Esophagus muscularis mucosa (tissue), 4 donors: ENCODE results near the gene PFKFB3. TPM values are rescaled to one million over a fixed set of nuclear protein-coding genes. Genes with fewer than 3 reads are reported as not detected.

Experiments
- DNase-seq: peaks from one replicate; pipeline ENCODE4 v3.0.0-alpha.2; 2017; ENCODE audit errors: extremely low spot score
- H3K27ac ChIP-seq, 4 donors: fragments of 200-600 bp; sonication (generic); replicated peaks in 1 of 4; 1 replicate in 3 of 4; 2 replicates in 1 of 4; pipeline ENCODE4 v1.5.1; 2016 to 2019; ENCODE audit warnings: mild to moderate bottlenecking in 1 of 4
- H3K27me3 ChIP-seq, 4 donors: fragments of 200-600 bp; sonication (generic); one replicate each; pipeline versions ENCODE4 v1.5.1 to v1.6.0; 2016 to 2019
- H3K36me3 ChIP-seq, 4 donors: fragments of 200-600 bp; sonication (generic); one replicate each; pipeline ENCODE4 v1.5.1; 2016 to 2019
- H3K4me1 ChIP-seq, 4 donors: fragments of 200-600 bp; sonication (generic); one replicate each; pipeline ENCODE4 v1.5.1; 2016 to 2019
- H3K4me3 ChIP-seq, 4 donors: fragments of 200-600 bp; sonication (generic); 1 replicate in 2 of 4; 2 replicates in 2 of 4; pipeline ENCODE4 v1.5.1; 2016 to 2019; ENCODE audit warnings: mild to moderate bottlenecking in 4 of 4, moderate library complexity in 1 of 4
- H3K9me3 ChIP-seq, 4 donors: fragments of 200-600 bp; sonication (generic); 1 replicate in 3 of 4; 2 replicates in 1 of 4; pipeline ENCODE4 v1.5.1; 2016 to 2019
- CTCF ChIP-seq, 3 experiments: fragments of 200-600 bp in 2 of 3; fragments of 450-650 bp in 1 of 3; sonication (generic) in 2 of 3; IDR thresholded peaks; one replicate each; pipeline ENCODE4 v1.5.1; 2017 to 2019; ENCODE audit warnings: antibody characterized with exemption in 3 of 3, mild to moderate bottlenecking in 2 of 3, moderate library complexity in 1 of 3
- EP300 ChIP-seq: sonication (generic); formaldehyde crosslinking; IDR thresholded peaks from one replicate; pipeline ENCODE4 v1.6.1; 2017; ENCODE audit warnings: antibody characterized with exemption
- POLR2A ChIP-seq: fragments of 450-650 bp; IDR thresholded peaks from one replicate; pipeline ENCODE4 v1.6.1; 2017; ENCODE audit warnings: antibody characterized with exemption, moderate library complexity, mild to moderate bottlenecking, low read depth
- POLR2AphosphoS5 ChIP-seq, 2 donors: sonication (generic); formaldehyde crosslinking; IDR thresholded peaks; one replicate each; pipeline ENCODE4 v1.6.1; 2017; ENCODE audit warnings: antibody characterized with exemption in 2 of 2
- WGBS: methylation state at CpG from one replicate; pipeline ENCODE4 v1.1.5; 2018; 5-methylcytosine and 5-hydroxymethylcytosine counted together
- intact Hi-C: fragments of 100-400 bp; cut with DNase I; formaldehyde crosslinking; loops from one replicate; pipeline ENCODE4 v1.15.1; 2023
- total RNA-seq, 4 donors: library from RNA; depleted of rRNA; stranded (reverse); fragments of >200 nt; gene quantifications; one replicate each; pipeline versions ENCODE4 v1.1.0 to v1.2.1, GENCODE V29; 2016

Gene PFKFB3
- total RNA-seq, 4 donors from 2014 or later = 22.4 to 49.1 (median 37.9) TPM

- Histone ChIP-seq H3K36me3 (peaks cover 26 to 51% (median 48%) of the 10 kb centered on the region in 4 donors), H3K27me3 (no peaks in the 10 kb centered on the region), H3K9me3 (no peaks in the 10 kb centered on the region), H3K4me3 (no peak overlapping the region), H3K4me1 (peaks cover 19 to 27% (median 25%) of the 10 kb centered on the region in 4 donors), H3K27ac (peak overlapping the region; percentile 68 to 75 (median 71))
- DNase-seq = no peak
- WGBS = 88% methylated on average over 14 of the region's 17 CpGs
- intact Hi-C loops = no loop called here
- TF ChIP-seq POLR2AphosphoS5 (IDR thresholded peaks at IDR 0.05) = no peak
- TF ChIP-seq POLR2A = no peak
- no peak for TF ChIP-seq CTCF (IDR thresholded peaks at IDR 0.05)
- no peak for TF ChIP-seq EP300
These were observed 10.6 kb downstream of the PFKFB3 start for GRCh38 chr10:6213257-6213905.

- intact Hi-C loops = no loop called here
- WGBS = 94% methylated on average over 5 of the region's 5 CpGs
- Histone ChIP-seq H3K4me1 (peaks cover 19 to 24% (median 21%) of the 10 kb centered on the region in 4 donors), H3K9me3 (no peaks in the 10 kb centered on the region), H3K36me3 (peaks cover 32 to 56% (median 54%) of the 10 kb centered on the region in 4 donors), H3K27ac (peak overlapping the region in 1 of 4 donors; percentile 18), H3K27me3 (no peaks in the 10 kb centered on the region), H3K4me3 (no peak overlapping the region)
- no peak for DNase-seq
- no peak for TF ChIP-seq POLR2AphosphoS5 (IDR thresholded peaks at IDR 0.05)
These were observed 11.2 kb downstream of the PFKFB3 start for GRCh38 chr10:6213908-6214307.

GRCh38 chr10:6214612-6215011, 11.9 kb downstream of the PFKFB3 start:
- intact Hi-C loops = no loop called here
- H3K27ac ChIP-seq = no peak overlapping the region
- H3K4me1 ChIP-seq = peaks cover 19 to 24% (median 21%) of the 10 kb centered on the region in 4 donors
- no peaks in the 10 kb centered on the region for H3K9me3 ChIP-seq
- 86% methylated on average over 5 of the region's 7 CpGs for WGBS
- no peak for TF ChIP-seq EP300
- TF ChIP-seq POLR2AphosphoS5 (IDR thresholded peaks at IDR 0.05) = no peak
- no peak for TF ChIP-seq POLR2A
- no peak for TF ChIP-seq CTCF (IDR thresholded peaks at IDR 0.05)
- peaks cover 39 to 63% (median 61%) of the 10 kb centered on the region in 4 donors for H3K36me3 ChIP-seq
- DNase-seq = no peak
- H3K4me3 ChIP-seq = no peak overlapping the region
- no peaks in the 10 kb centered on the region for H3K27me3 ChIP-seq

GRCh38 chr10:6215241-6215640, 12.5 kb downstream of the PFKFB3 start:
- no peak for DNase-seq
- no peaks in the 10 kb centered on the region for H3K9me3 ChIP-seq
- H3K4me1 ChIP-seq = peaks cover 19 to 24% (median 21%) of the 10 kb centered on the region in 4 donors
- H3K27ac ChIP-seq = no peak overlapping the region
- H3K36me3 ChIP-seq = peaks cover 43 to 69% (median 67%) of the 10 kb centered on the region in 4 donors
- intact Hi-C loops = no loop called here
- H3K4me3 ChIP-seq = no peak overlapping the region
- WGBS = 94% methylated on average over 19 of the region's 19 CpGs
- no peaks in the 10 kb centered on the region for H3K27me3 ChIP-seq
- TF ChIP-seq EP300 (no peak), POLR2AphosphoS5 (IDR thresholded peaks at IDR 0.05) (no peak), CTCF (IDR thresholded peaks at IDR 0.05) (no peak), POLR2A (no peak)

- Histone ChIP-seq H3K4me1 (peaks cover 19 to 23% (median 20%) of the 10 kb centered on the region in 4 donors), H3K4me3 (no peak overlapping the region), H3K27me3 (no peaks in the 10 kb centered on the region), H3K36me3 (peaks cover 49 to 76% (median 73%) of the 10 kb centered on the region in 4 donors), H3K27ac (no peak overlapping the region), H3K9me3 (no peaks in the 10 kb centered on the region)
- no peak for DNase-seq
- TF ChIP-seq CTCF (IDR thresholded peaks at IDR 0.05) (no peak), POLR2A (no peak), POLR2AphosphoS5 (IDR thresholded peaks at IDR 0.05) (no peak), EP300 (no peak)
- intact Hi-C loops = no loop called here
- 89% methylated on average over 19 of the region's 24 CpGs for WGBS
These were observed 13.2 kb downstream of the PFKFB3 start for GRCh38 chr10:6215683-6216484.
